HG02943 (cell line): ENCODE results near the gene IL1F10.

Source experiments
- ATAC-seq: cut with Tn5 transposase; IDR thresholded peaks from one replicate; pipeline ENCODE4 v1.9.1; 2021; ENCODE audit warnings: mild to moderate bottlenecking, low read depth, moderate library complexity; ENCODE audit not compliant: unreplicated experiment

Gene IL1F10, protein sequence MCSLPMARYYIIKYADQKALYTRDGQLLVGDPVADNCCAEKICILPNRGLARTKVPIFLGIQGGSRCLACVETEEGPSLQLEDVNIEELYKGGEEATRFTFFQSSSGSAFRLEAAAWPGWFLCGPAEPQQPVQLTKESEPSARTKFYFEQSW

DNA sequence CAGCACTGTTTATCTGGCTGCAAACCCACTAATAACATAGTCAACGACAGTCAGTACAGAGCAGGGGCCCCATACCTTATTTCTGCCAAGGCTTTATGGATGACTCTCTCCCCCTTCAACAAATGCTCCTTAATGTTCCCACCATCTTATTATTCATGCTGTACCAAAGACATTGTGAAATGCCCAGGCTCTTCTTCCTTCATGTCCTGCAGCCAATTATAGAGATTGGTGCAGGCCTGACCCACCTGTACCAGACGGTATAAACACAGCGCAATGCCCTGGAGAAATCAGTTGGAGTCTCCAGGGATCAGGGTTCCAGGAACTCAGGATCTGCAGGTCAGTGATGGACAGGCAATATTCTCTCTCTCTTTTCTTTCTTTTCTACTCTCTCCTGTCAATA is at the start of gene IL1F10:
TSS of gene IL1F10 (plus strand) at position 290 of the 400 bp plus-strand sequence. CDS start 4,769 bp downstream, outside the sequence.
- no peak for ATAC-seq

DNA sequence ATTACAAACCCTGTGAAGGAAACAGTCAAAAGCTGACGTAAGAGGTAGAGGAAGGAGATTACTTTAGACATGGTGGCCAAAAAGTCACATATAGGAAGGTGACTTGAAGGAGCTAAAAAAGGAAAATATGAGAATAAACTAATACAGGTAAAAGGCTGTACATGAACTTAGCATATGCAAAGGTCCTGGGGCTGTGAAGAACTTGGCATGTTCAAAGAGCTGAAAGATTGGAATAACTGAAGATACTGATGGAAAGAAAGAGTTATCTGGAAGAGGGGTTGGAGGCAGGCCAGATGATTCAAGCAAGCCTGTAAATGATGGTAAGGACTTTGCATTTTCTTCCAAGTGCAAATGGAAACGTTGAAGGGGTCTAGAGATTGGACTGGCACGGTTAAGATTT is 49.3 kb upstream of the IL1F10 start:
- no peak for ATAC-seq

DNA sequence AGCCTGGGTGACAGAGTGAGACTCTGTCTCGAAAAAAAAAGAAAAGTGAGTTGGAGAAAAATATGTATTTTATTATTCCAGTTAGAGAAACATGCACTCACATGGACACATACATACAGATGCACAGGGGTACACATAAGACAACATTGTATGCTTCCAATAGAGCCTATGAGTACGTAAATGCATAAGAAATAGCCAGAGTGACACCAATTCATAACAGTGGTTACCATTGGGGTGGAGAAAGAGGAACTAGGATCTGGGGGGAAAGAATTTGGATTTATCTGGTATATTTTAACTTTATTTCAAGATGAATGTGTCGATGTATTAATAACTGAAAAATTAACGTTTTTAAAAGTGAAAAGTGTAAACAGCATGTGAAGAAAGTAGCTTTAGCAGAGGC is 46.5 kb upstream of the IL1F10 start:
- no peak for ATAC-seq

DNA sequence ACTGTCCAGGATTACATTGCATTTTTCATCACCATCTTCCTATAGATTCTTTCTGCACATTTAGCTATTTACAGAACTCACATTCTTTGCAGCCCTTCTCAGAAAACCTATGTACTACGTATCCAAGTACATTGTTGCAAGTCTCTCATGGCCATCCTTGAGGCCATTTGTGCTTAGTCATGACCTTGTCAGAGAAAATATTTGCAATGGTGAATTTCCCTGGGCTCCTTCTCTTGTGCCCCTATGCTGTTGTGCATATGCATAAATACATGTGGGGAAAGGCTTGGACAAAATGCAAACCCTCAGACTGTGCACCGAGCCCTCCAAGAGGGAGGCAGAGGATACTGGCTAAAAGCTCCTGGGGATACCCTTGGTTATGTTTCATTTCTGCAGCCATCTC is 43.0 kb upstream of the IL1F10 start:
- ATAC-seq = no peak

DNA sequence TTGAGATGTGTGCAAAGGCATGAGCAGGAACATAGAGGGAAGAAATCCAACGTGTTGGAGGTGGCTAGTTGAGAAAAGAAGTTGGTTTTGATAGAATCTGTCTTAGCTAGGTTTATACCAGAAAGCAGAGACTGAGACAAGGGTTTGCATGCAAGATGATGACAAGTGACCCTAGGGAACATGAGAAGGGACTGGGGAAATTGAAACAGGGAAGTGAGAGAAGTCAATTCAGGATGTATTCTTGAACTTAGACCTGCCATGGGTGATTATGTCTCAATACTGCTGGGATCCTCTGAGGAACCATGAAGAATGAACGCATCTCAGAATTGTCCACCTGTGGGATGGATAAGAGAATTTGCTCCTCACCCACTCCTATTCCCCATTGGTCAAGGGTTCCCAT is 42.0 kb upstream of the IL1F10 start:
- no peak for ATAC-seq

DNA sequence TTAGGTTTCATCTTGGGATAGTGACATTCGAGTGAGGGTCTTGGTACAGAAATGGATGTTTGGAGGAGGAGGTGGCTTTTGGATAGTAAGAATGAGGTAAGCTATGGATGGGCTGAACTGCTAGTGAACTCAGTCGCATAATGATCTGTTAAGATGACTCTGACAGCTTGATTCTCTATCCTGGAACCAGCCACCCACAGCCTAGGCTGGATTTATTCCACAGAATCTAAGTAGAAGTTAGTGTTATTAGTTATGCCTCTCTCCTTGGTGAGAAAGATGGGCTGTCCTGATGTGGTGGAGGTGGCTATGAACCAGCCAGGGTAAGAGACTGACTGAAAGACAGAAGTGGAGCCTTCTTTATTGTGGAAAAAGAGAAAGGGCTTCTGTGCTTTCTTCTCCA is 40.1 kb upstream of the IL1F10 start:
- ATAC-seq = no peak

DNA sequence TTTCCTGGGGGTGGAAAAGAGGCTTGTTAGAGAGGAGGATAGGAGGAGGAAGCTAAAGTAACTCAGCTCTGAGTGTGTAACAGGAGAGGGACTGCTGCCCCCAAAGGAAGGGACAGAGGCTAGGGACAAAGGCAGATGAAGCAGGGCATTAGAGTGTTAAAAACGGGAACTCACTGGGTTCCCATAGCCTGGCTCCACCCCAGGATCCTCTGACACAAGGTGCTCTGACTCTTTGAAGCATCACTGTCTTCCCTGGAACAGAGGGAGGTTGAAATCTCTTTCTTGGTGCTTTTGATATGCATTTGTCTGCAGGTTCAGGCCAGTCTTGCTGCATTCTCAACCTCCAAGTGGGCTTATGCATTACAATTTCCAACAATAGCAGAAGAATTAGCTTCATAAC is 39.7 kb upstream of the IL1F10 start:
- ATAC-seq = no peak

DNA sequence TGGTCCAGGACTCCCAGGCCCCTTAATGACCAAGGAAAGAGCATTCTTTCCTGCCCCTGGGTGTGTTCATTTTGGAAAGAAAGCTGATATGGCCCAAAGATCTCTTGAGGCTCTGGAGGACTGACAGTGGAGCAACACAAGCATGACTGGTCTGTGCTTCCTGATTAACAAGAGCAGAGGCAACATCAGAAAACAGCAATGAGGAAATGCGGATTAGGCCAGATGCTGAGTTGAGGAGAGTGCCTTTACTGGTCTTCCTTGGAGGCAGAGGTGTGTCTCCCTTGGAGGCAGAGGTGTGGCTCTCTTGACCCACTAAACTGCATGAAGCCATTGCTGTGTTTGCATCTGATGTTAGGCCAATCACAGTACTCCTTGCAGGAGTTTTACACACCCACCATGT is 35.0 kb upstream of the IL1F10 start:
- no peak for ATAC-seq

DNA sequence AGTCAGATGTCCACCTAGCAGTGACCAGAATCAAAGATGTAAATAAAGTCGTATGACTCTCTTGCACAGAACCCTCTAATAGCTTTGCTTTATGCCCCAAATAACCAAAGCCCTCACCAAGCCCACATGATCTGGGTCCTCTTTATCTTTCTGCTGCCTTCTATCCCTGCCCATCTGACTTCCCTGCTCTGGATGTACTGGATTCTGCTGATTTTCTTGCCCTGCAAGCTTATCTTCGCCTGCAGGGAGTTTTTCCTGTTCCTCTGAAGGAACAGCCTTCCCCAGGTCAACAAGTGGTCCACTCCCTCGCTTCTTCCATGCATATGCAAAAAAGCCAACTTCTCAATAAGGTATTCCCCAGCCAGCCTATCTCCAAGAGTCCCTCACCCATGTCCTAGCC is 33.8 kb upstream of the IL1F10 start:
- no peak for ATAC-seq

DNA sequence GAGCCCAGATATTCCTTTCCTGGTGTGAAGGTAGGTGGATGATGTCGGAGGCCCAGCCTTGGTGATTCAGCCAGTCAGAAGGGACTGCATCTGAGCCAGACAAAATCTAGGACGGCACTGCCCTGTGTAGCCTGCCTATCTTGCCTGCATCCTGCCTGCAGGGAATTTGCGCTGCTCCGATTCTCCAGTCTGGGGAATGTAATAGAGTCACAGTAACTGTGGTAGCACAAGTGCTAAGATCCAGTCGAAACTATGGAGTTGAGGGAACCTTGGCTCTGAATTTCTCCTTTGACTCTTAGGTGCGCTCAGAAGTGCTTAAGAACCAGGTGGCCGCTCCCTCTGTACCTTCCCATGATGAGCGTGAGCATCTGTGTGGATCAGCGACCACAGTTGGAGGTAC is 31.0 kb upstream of the IL1F10 start:
- ATAC-seq = no peak

DNA sequence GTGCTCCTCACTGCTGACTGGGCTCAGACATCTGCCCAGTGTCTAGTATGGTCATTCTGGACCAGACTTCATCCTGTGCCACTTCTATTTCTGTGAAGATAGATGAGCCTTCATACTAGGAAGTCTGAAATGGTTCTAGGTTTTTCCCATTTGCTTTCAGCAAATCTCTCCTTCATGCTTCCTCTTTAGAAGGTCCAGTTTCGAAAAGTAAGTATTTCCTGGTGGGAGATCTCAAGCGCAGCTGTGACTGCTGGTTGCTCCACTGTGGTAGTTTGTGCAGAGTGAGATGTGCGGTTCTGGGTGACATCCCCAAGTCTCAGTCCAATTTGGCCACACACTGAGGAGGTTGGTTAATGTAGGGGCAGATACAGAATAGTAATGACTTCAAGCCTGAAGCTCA is 29.5 kb upstream of the IL1F10 start:
- ATAC-seq = no peak

DNA sequence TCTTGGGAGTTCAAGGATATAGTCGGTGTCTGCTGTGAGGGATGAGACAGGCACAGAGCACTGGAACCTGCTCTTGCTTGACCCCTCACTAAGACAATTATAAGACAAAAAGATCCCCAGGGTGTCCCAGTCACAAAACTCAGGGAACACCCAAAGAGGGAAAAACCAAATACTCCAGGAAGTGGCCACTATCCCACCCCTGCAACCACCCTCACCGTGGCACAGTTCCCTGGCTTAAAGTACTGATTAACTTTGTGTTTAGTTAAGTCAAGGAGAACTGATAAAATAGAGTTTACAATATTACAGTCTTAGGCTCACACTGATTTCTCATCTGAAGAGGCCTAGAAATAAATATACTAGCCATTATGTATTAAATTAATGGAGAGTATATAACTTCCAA is 28.6 kb upstream of the IL1F10 start:
- no peak for ATAC-seq

DNA sequence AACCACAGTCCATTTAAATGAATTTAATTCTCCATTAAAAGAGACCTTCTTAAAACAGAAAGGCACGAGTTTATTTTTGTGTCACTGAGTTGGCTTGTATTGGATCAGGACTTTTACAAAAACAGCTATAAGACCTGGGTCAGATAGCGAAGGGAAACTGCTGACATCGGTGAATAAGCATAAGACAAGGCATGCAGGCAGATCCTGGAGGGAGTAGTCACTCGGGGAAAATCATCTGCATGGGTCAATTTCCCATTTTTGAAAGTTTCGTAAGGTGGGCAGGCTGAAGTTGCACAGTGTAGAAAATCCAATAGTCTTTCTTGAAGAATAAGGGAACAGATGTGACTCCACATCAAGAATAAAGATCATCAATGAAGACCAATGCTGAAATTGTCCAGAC is 28.1 kb upstream of the IL1F10 start:
- ATAC-seq = no peak

DNA sequence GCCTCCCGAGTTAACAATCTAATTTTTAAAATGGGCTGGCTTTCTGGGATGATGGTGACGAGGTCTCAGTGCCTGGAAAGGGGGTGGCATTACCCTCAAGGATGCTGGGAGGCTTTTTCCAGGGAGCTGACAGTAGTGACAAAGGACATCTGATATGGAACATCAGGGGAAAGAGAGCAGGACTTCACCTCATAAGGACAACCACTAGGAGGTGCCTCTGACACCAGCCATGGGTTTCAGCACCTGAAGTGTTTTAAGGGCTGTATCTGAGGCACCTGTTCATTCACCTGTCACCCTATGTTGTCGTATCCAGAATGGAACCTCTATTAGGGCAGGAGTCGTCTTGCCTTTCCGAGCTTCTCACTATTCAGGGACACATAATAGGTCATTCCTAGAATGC is 25.9 kb upstream of the IL1F10 start:
- ATAC-seq = no peak

DNA sequence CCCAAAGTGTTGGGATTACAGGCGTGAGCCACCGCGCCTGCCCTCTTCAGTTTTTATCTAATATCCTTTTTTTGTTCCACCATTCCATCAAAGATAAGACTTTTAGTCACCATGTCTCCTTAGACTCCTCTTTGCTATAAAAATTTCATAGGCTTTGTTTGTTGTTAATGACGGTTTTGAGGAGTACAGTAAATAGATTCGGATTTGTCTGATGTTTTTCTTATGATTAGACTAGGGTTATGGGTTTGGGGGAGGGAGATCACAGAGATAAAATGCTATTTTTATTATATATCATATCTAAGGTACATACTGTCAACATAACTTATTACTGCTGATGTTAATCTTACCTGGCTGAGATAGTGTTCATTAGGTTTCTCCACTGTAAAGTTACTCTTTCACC is 21.3 kb upstream of the IL1F10 start:
- ATAC-seq = no peak

DNA sequence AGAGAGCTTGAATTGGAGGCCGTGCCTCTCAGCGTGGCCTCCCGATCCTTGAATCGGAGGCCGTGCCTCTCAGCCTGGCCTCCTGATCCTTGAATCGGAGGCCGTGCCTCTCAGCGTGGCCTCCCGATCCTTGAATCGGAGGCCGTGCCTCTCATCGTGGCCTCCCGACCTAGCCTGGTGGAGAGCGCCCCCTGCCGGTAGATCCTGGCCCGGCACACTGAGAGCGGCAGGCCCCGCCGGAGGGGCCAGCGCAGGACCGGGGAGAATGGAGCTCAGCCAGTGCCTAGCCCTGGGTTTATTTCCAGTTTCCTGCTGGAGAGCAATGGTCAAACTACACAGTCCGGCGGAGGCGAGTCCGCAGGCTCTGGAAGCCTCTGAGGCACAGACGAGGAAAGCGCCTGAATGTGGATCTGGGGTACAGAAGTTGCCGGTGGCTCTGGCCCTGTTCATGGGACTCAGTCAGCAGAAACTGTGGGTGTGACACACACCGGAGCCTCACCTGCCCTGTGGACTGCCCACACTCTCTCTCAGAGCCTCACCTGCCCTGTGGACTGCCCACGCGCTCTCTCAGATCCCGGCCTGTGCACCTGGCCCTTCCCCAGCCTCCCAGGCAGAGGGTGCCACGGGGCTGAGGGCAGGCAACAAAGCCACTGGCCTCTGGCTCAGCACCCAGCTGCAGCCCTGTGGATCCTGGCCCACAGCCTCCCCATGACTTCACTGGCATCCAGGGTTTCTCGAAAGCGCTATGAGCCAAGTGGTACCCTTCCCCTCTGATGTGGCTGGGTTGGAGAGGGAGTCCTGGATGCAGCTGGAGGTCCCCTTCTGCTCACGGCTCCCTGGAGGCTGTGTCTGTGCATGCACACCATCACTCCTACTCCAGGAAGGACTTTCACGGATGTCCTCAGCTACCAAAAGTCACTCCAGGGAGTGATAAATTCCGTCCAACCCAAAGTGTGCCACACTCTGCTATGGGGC is 16.6 kb upstream of the IL1F10 start:
- no peak for ATAC-seq

DNA sequence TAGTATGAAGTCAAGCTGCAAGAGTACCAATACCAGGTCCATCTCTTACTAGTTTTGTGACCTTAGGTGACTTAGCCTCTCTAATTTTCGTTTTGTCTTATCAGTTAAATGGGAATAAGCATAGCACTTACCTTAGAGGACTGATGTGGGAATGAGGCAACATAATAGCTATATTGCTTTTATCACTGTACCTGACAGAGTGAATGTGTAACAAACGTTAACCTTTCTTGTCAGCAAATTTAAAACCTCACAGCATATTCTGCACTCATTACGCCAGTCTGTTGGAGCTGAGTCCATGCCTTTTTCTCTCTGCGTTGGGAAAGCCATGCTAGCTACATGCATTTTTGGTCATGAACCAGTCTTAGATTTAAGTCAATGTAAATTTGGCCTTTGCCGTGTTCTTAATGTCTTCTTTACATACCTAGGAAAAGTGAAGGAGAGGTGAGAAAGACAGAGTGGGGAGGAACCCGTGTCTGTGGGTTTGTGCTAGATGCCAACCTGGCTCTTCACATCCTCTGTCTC is 15.3 kb upstream of the IL1F10 start, which contains the start of gene IL36B:
TSS of gene IL36B (minus strand) at position 472 of the 522 bp plus-strand sequence.
- ATAC-seq = no peak

DNA sequence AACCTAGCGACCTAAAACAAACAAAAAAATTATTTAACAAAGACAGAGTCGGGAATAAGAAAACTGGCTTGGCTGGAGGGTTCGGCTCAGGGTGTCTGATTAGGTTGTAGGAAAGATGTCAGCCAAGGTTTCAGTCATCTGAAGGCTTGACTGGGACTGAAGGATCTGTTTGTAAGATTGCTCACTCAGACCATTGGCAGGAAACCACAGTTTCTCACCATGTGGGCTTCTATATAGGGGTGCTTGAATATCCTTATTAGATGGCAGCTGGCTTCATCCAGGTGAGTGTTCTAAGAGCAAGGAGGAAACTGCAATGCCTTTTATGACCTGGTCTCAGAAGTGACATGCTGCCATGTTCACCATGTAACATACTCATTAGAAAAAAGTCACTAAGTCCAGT is 14.1 kb upstream of the IL1F10 start:
- ATAC-seq = no peak

DNA sequence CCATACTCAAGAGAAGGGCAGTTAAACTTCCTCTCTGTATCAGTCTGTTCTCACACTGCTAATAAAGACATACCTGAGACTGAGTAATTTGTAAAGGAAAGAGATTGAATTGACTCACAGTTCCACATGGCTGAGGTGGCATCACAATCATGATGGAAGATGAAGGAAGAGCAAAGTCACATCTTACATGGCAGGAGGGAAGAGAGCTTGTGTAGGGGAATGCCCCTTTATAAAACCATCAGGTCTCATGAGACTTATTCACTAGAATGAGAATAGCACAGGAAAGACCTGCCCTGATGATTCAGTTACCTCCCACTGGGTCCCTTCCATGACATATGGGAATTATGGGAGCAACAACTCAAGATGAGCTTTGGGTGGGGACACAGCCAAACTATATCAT is 13.7 kb upstream of the IL1F10 start:
- ATAC-seq = no peak

DNA sequence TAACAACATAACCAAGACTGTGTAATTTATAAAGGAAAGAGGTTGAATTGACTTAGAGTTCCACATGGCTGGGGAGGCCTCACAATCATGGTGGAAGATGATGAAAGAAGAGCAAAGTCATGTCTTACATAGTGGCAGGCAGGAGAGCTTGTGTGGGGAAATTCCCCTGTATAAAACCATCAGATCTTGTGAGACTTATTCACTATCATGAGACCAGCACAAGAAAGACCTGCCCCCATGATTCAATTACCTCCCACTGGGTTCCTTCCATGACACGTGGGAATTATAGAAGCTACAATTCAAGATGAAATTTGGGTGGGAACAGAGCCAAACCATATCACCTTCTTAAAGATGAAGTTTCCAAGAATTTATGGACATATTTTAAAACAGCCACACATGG is 11.2 kb upstream of the IL1F10 start:
- ATAC-seq = no peak

DNA sequence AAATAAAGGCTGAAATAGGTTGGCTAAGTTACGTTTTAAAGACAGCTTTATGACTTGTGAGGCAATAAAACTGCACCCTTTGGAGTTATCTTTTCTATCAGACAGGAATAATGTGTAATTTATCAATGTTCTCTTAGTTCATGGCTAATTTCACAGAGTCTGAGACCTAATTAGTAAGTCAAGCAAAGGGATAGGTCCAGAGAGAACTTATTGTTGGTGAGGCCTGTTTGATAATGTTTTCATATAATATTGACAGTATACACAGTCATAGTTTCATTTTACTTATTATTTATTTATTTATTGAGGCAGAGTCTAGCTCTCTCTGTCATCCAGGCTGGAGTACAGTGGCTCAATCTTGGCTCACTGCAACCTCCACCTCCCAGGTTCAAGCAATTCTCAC is 10.7 kb upstream of the IL1F10 start:
- ATAC-seq = no peak
